IMR-90 (cell line): ENCODE measurements around the gene SRRM1. TPM values are rescaled to one million over a fixed set of nuclear protein-coding genes. Genes with fewer than 3 reads are reported as not detected.
A peak's percentile ranks its signal among the peaks of the same experiment; 100 is the strongest.

Source experiments
- ATAC-seq: fragments of 200-7000 bp; cut with Tn5 transposase; 2 replicates; pipeline ENCODE4 v1.9.1; 2020; ENCODE audit warnings: low read depth, mild to moderate bottlenecking, moderate library complexity
- BruUV-seq: library from RNA; stranded (reverse); fragments of 400-500 nt; replicated peaks from 2 replicates; lab custom pipeline; 2021; lab: Mats Ljungman, UMichigan
- CTCF ChIA-PET: fragments of 300-600 bp; formaldehyde crosslinking; extraction: SDS; loops from one replicate; lab custom pipeline; 2021; ENCODE audit warnings: antibody characterized with exemption; lab: Yijun Ruan, JAX
- POLR2A ChIA-PET: fragments of 300-600 bp; sonication (Branson Sonifier 250); formaldehyde crosslinking; loops from one replicate; lab custom pipeline; 2022; ENCODE audit warnings: antibody characterized with exemption; ENCODE audit not compliant: unreplicated experiment; lab: Charles Lee
- DNase-seq: peaks from one replicate; pipeline ENCODE4 v3.0.0; 2013
- H2AFZ ChIP-seq: replicated peaks from 2 replicates; pipeline ENCODE3; 2013; ENCODE audit warnings: low read length, mild to moderate bottlenecking; ENCODE audit not compliant: poor library complexity
- H2AK5ac ChIP-seq: 2 replicates; pipeline ENCODE4 v1.6.1; 2013; ENCODE audit warnings: low read depth, low read length, inconsistent platforms
- H2AK9ac ChIP-seq: replicated peaks from 2 replicates; pipeline ENCODE3; 2013; ENCODE audit warnings: mild to moderate bottlenecking, low read depth, low read length, moderate library complexity; ENCODE audit not compliant: poor library complexity
- H2BK120ac ChIP-seq: 2 replicates; pipeline ENCODE4 v1.6.1; 2013; ENCODE audit warnings: low read depth, low read length, inconsistent platforms
- H2BK15ac ChIP-seq: 3 replicates; pipeline ENCODE4 v1.6.1; 2013; ENCODE audit warnings: low read depth, low read length, inconsistent platforms
- H2BK20ac ChIP-seq: 2 replicates; pipeline ENCODE4 v1.6.1; 2013; ENCODE audit warnings: low read depth, mild to moderate bottlenecking, inconsistent platforms, low read length, moderate library complexity
- H2BK5ac ChIP-seq: 2 replicates; pipeline ENCODE4 v1.6.1; 2013; ENCODE audit warnings: mild to moderate bottlenecking, low read depth, low read length, inconsistent platforms; ENCODE audit not compliant: poor library complexity, severe bottlenecking
- H3K14ac ChIP-seq: replicated peaks from 2 replicates; pipeline ENCODE4 v1.6.1; 2013; ENCODE audit warnings: low read depth, low read length, inconsistent platforms
- H3K18ac ChIP-seq: 2 replicates; pipeline ENCODE4 v1.6.1; 2013; ENCODE audit warnings: low read depth, low read length, control low read depth
- H3K23ac ChIP-seq: 2 replicates; pipeline ENCODE4 v1.6.1; 2013; ENCODE audit warnings: low read depth, low read length, inconsistent platforms
- H3K27ac ChIP-seq: 2 replicates; pipeline ENCODE4 v1.5.1; 2013; ENCODE audit warnings: mild to moderate bottlenecking, control low read depth, low read length; ENCODE audit not compliant: insufficient read depth
- H3K27me3 ChIP-seq: 2 replicates; pipeline ENCODE4 v1.6.1; 2013; ENCODE audit warnings: low read length; ENCODE audit not compliant: control insufficient read depth, insufficient read depth
- H3K36me3 ChIP-seq: 2 replicates; pipeline ENCODE4 v1.6.1; 2013; ENCODE audit warnings: low read length, mixed read lengths; ENCODE audit not compliant: control insufficient read depth, insufficient read depth
- H3K4ac ChIP-seq: 2 replicates; pipeline ENCODE4 v1.6.1; 2013; ENCODE audit warnings: low read depth, low read length, inconsistent platforms
- H3K4me1 ChIP-seq: 2 replicates; pipeline ENCODE4 v1.6.1; 2013; ENCODE audit warnings: low read length, mixed read lengths; ENCODE audit not compliant: control insufficient read depth, insufficient read depth
- H3K4me2 ChIP-seq: 2 replicates; pipeline ENCODE4 v1.6.1; 2013; ENCODE audit warnings: low read depth, mild to moderate bottlenecking, control low read depth, low read length, moderate library complexity
- H3K4me3 ChIP-seq: 2 replicates; pipeline ENCODE4 v1.5.1; 2013; ENCODE audit warnings: low read depth, mild to moderate bottlenecking, control low read depth, low read length, moderate library complexity; ENCODE audit not compliant: insufficient read depth
- H3K56ac ChIP-seq: 2 replicates; pipeline ENCODE4 v1.6.1; 2013; ENCODE audit warnings: low read length, inconsistent platforms; ENCODE audit not compliant: insufficient read depth; ENCODE audit errors: extremely low read depth
- H3K79me1 ChIP-seq, 2 experiments: 2 replicates each; pipeline ENCODE4 v1.6.1; 2013; ENCODE audit warnings: low read length in 2 of 2, inconsistent platforms in 1 of 2, low read depth in 1 of 2
- H3K9ac ChIP-seq: 2 replicates; pipeline ENCODE4 v1.6.1; 2013; ENCODE audit warnings: low read depth, low read length, control low read depth
- H3K9me1 ChIP-seq: 2 replicates; pipeline ENCODE4 v1.6.1; 2013; ENCODE audit warnings: low read length, inconsistent platforms; ENCODE audit not compliant: insufficient read depth
- H3K9me3 ChIP-seq: 2 replicates; pipeline ENCODE4 v1.6.1; 2013; ENCODE audit warnings: low read length; ENCODE audit not compliant: control insufficient read depth, insufficient read depth
- H4K20me1 ChIP-seq: 2 replicates; pipeline ENCODE4 v1.6.1; 2013; ENCODE audit warnings: low read length, inconsistent platforms; ENCODE audit not compliant: insufficient read depth
- H4K5ac ChIP-seq: 2 replicates; pipeline ENCODE4 v1.6.1; 2013; ENCODE audit warnings: mild to moderate bottlenecking, low read depth, low read length, control low read depth
- H4K8ac ChIP-seq, 2 experiments: 2 replicates each; pipeline ENCODE4 v1.6.1; 2013; ENCODE audit warnings: low read depth in 2 of 2, low read length in 2 of 2, control low read depth in 1 of 2, inconsistent platforms in 1 of 2
- H4K91ac ChIP-seq: 2 replicates; pipeline ENCODE4 v1.6.1; 2013; ENCODE audit warnings: low read depth, low read length, inconsistent platforms; ENCODE audit not compliant: insufficient read depth
- ELK1 ChIP-seq: fragments of 150-350 bp; IDR thresholded peaks from 2 replicates; pipeline ENCODE4 v1.6.1; 2016; ENCODE audit warnings: low read depth, mild to moderate bottlenecking, low read length, moderate library complexity, borderline replicate concordance
- MXI1 ChIP-seq: IDR thresholded peaks from 2 replicates; pipeline ENCODE4 v1.6.1; 2012; ENCODE audit warnings: low read depth, mild to moderate bottlenecking, low read length, moderate library complexity, borderline replicate concordance
- RAD21 ChIP-seq: IDR thresholded peaks from 2 replicates; pipeline ENCODE4 v1.6.1; 2012; ENCODE audit warnings: low read length, improper control_type of control experiment
- RFX5 ChIP-seq: IDR thresholded peaks from 2 replicates; pipeline ENCODE4 v1.8.0; 2012; ENCODE audit warnings: low read depth, mild to moderate bottlenecking, low read length, moderate library complexity
- SMC3 ChIP-seq: fragments of 150-350 bp; IDR thresholded peaks from 2 replicates; pipeline ENCODE4 v1.6.1; 2016; ENCODE audit warnings: low read depth, mild to moderate bottlenecking, antibody characterized with exemption, low read length, moderate library complexity
- WGBS, 2 experiments: methylation state at CpG; one replicate each; pipeline versions ENCODE4 v1.1.5 to v1.1.7; 2013; ENCODE audit warnings: missing lambda C conversion rate in 2 of 2; ENCODE audit not compliant: insufficient read length in 1 of 2; ENCODE audit errors: extremely low coverage in 2 of 2; 5-methylcytosine and 5-hydroxymethylcytosine counted together
- dilution Hi-C: fragments of 300-500 bp; cut with HindIII; formaldehyde crosslinking; loops from one replicate; pipeline ENCODE4 v1.14.3; 2018; ENCODE audit warnings: low sequenced_read_pairs; ENCODE audit not compliant: unreplicated experiment
- in situ Hi-C: fragments of 300-500 bp; cut with MboI; formaldehyde crosslinking; loops from 3 replicates; pipeline ENCODE4 v1.14.3; 2019; ENCODE audit warnings: low sequenced_read_pairs, inconsistent platforms, mixed read lengths
- intact Hi-C: fragments of 100-400 bp; cut with micrococcal nuclease; formaldehyde crosslinking; loops from 2 replicates; pipeline ENCODE4 v1.10.0; 2022
- polyA plus RNA-seq, 3 experiments: library from polyadenylated mRNA; depleted of rRNA; stranded (reverse); fragments of >200 nt; gene quantifications; 2 replicates each; pipeline ENCODE4 v1.2.3, GENCODE V29; 2012; ENCODE audit warnings: low replicate concordance in 1 of 3
- total RNA-seq: library from RNA; depleted of rRNA; stranded (reverse); fragments of >200 nt; gene quantifications from 2 replicates; pipeline ENCODE4 v1.2.3, GENCODE V29; 2012

The SRRM1 gene
- total and polyA plus RNA-seq, 2 of the 4 experiments (the other 2 are of a cell fraction): 13.6 to 94.1 TPM

- Histone ChIP-seq H2BK20ac (peak overlapping the region; percentile 82), H3K18ac (peak overlapping the region; percentile 64; the same call in 1 of the 2 replicates), H4K8ac (peak overlapping the region; percentile 14 to 79; a peak in 3 of 4 replicates), H3K9me1 (peaks cover 24% of the 10 kb centered on the region), H3K27me3 (no peaks in the 10 kb centered on the region), H2AK9ac (peak overlapping the region; percentile 89), H2BK120ac (peak overlapping the region; percentile 66; the same call in 1 of the 2 replicates), H3K14ac (peak overlapping the region; percentile 44; the same call in 1 of the 2 replicates), H3K27ac (peak overlapping the region; percentile 10; the same call in 1 of the 2 replicates), H3K9me3 (no peaks in the 10 kb centered on the region), H3K23ac (peak overlapping the region; percentile 51; the same call in 1 of the 2 replicates), H3K4me1 (peaks cover 17% of the 10 kb centered on the region), H2AFZ (peak overlapping the region; percentile 84), H3K4ac (peak overlapping the region; percentile 73), H3K56ac (no peak overlapping the region), H3K9ac (no peak overlapping the region), H3K36me3 (no peaks in the 10 kb centered on the region), H3K79me1 (peaks cover 0 to 26% of the 10 kb centered on the region in 2 experiments; a peak in 2 of 4 replicates), H3K4me3 (no peak overlapping the region), H2BK5ac (peak overlapping the region; percentile 70), H3K4me2 (no peak overlapping the region), H4K91ac (peak overlapping the region; percentile 30), H2BK15ac (peak overlapping the region; percentile 29; the same call in 1 of the 3 replicates), H4K20me1 (no peaks in the 10 kb centered on the region), H4K5ac (peak overlapping the region; percentile 43), H2AK5ac (peak overlapping the region; percentile 77)
- WGBS, 2 experiments: 72% methylated on average over 2 of the region's 16 CpGs; no CpG with 5 or more reads in 1 of the 2 experiments
- no peak for TF ChIP-seq RFX5
- TF ChIP-seq ELK1: no peak
- no peak for TF ChIP-seq RAD21
- TF ChIP-seq MXI1: no peak
- TF ChIP-seq SMC3: no peak
- intact Hi-C loops (no loop called here), in situ Hi-C loops (no loop called here), dilution Hi-C loops (no loop called here)
- DNase-seq (peak; percentile 93), ATAC-seq (peak; percentile 5; the same call in 1 of the 2 replicates)
- CTCF ChIA-PET: interaction anchor here (0.6 to 0.8 kb wide), 2 partner anchors 15 to 130 kb away, joined by 3 read pairs; no protein-coding TSS in a partner anchor
- BruUV-seq: no TSS peak
- POLR2A ChIA-PET: no interaction called here
Observed at GRCh38 chr1:24704411-24705259, 61.5 kb downstream of the SRRM1 start.
